Lower leg skin (tissue), 3 donors: Measurements from ENCODE around the gene SPRR1A.

Experiments
- CTCF ChIP-seq, 3 donors: fragments of 450-650 bp; IDR thresholded peaks; one replicate each; pipeline ENCODE4 v1.5.1; 2016; ENCODE audit warnings: antibody characterized with exemption in 3 of 3, mild to moderate bottlenecking in 3 of 3, moderate library complexity in 2 of 3
- POLR2A ChIP-seq, 2 donors: fragments of 450-650 bp; IDR thresholded peaks; one replicate each; pipeline ENCODE4 v1.6.1; 2016 to 2017; ENCODE audit warnings: antibody characterized with exemption in 2 of 2, mild to moderate bottlenecking in 1 of 2, moderate library complexity in 1 of 2

GRCh38 chr1:153028766-153029165 is 44.9 kb downstream of the SPRR1A start:
- no peak for TF ChIP-seq CTCF (IDR thresholded peaks at IDR 0.05)
- TF ChIP-seq POLR2A (IDR thresholded peaks at IDR 0.05) = no peak
